Tibial artery (tissue), 4 donors: Measurements from ENCODE around the gene ACOT13.
"Not testable (repeated sequence)": the region's sequence is repeated elsewhere in the genome, so short reads cannot be mapped to it uniquely, and the experiment has no call there.

Source experiments
- DNase-seq, 2 donors: peaks; one replicate each; pipeline ENCODE4 v3.0.0-alpha.2; 2019
- H3K27ac ChIP-seq, 2 donors: fragments of 200-600 bp; sonication (generic) in 1 of 2; 1 replicate in 1 of 2; 2 replicates in 1 of 2; pipeline ENCODE4 v1.5.1; 2018 to 2019; ENCODE audit warnings: mild to moderate bottlenecking in 1 of 2
- H3K27me3 ChIP-seq, 2 donors: fragments of 200-600 bp; sonication (generic) in 1 of 2; one replicate each; pipeline versions ENCODE4 v1.5.1 to v1.6.0; 2016 to 2019
- H3K36me3 ChIP-seq, 3 donors: fragments of 200-600 bp; sonication (generic) in 2 of 3; one replicate each; pipeline ENCODE4 v1.5.1; 2016 to 2019; ENCODE audit warnings: mild to moderate bottlenecking in 2 of 3
- H3K4me1 ChIP-seq, 4 donors: fragments of 200-600 bp; sonication (generic) in 2 of 4; 1 replicate in 3 of 4; 2 replicates in 1 of 4; pipeline ENCODE4 v1.5.1; 2016 to 2019
- H3K4me3 ChIP-seq, 2 donors: fragments of 200-600 bp; sonication (generic) in 1 of 2; 1 replicate in 1 of 2; 2 replicates in 1 of 2; pipeline ENCODE4 v1.5.1; 2018 to 2019; ENCODE audit warnings: mild to moderate bottlenecking in 2 of 2
- H3K9me3 ChIP-seq, 3 donors: fragments of 200-600 bp; sonication (generic) in 1 of 3; one replicate each; pipeline ENCODE4 v1.5.1; 2016 to 2019
- intact Hi-C: fragments of 100-400 bp; cut with DNase I; formaldehyde crosslinking; loops from one replicate; pipeline ENCODE4 v1.15.0; 2023; ENCODE audit warnings: low total_unique reads
- TF ChIP-seq, protein P1 (sequence below), 2 experiments: fragments of 200-600 bp in 1 of 2; fragments of 450-650 bp in 1 of 2; IDR thresholded peaks; one replicate each; pipeline ENCODE4 v1.5.1; 2017 to 2019; ENCODE audit warnings: antibody characterized with exemption in 2 of 2, mild to moderate bottlenecking in 1 of 2, moderate library complexity in 1 of 2

Gene ACOT13

GRCh38 chr6:24708612-24709011 lies 41.7 kb downstream of the ACOT13 start:
- H3K36me3 ChIP-seq, result peaks cover 88 to 100% (median 95%) of the 10 kb centered on the region in 3 donors
- H3K27ac ChIP-seq, result no peak overlapping the region
- no peak for DNase-seq
- intact Hi-C loops, result no loop called here
- peaks cover 0 to 34% (median 5%) of the 10 kb centered on the region in 4 donors for H3K4me1 ChIP-seq
- TF ChIP-seq, protein P1, sequence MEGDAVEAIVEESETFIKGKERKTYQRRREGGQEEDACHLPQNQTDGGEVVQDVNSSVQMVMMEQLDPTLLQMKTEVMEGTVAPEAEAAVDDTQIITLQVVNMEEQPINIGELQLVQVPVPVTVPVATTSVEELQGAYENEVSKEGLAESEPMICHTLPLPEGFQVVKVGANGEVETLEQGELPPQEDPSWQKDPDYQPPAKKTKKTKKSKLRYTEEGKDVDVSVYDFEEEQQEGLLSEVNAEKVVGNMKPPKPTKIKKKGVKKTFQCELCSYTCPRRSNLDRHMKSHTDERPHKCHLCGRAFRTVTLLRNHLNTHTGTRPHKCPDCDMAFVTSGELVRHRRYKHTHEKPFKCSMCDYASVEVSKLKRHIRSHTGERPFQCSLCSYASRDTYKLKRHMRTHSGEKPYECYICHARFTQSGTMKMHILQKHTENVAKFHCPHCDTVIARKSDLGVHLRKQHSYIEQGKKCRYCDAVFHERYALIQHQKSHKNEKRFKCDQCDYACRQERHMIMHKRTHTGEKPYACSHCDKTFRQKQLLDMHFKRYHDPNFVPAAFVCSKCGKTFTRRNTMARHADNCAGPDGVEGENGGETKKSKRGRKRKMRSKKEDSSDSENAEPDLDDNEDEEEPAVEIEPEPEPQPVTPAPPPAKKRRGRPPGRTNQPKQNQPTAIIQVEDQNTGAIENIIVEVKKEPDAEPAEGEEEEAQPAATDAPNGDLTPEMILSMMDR (IDR thresholded peaks at IDR 0.05), result no peak
- no peaks in the 10 kb centered on the region for H3K27me3 ChIP-seq
- H3K9me3 ChIP-seq, result no peaks in the 10 kb centered on the region
- no peak overlapping the region for H3K4me3 ChIP-seq

DNA sequence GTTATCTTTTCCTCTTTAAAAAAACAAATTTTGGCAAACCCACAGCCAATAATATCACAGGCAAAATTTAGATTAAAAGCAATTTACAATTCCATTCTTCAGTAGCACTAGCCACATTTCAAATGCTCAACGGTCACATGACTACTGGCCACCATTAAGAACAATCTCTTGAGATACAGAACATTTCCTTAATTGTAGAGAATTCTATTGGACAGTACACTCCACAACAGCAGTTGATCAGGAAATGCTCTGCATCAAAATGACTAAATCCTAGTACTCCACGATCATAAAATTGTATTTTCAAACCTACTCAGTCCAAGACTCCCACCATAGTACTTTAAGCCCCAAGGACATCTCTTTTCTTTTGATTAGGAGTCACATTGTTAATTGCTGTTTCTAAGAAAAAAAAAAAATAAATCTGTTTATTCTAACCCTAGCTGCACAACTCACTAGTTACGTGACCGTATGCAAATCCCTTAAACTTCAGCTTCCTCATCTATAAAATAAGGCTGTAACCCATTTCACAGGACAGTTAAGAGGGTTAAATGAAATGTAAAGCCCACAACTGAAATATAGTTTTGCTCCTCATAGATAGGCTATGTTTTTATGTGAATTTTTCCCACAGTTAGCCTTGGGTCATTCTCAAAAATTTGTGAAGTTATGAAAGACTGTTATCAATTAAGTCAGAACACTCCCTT lies 42.3 kb downstream of the ACOT13 start:
- Histone ChIP-seq H3K27ac (no peak overlapping the region), H3K27me3 (no peaks in the 10 kb centered on the region), H3K9me3 (no peaks in the 10 kb centered on the region), H3K4me1 (peaks cover 0 to 40% (median 9%) of the 10 kb centered on the region in 4 donors), H3K36me3 (peaks cover 92 to 100% (median 97%) of the 10 kb centered on the region in 3 donors), H3K4me3 (no peak overlapping the region)
- TF ChIP-seq, protein P1 (IDR thresholded peaks at IDR 0.05), result no peak
- intact Hi-C loops, result no loop called here
- DNase-seq, result no peak

GRCh38 chr6:24710519-24711303 lies 43.8 kb downstream of the ACOT13 start:
- DNase-seq, result no peak
- H3K27me3 ChIP-seq, result no peaks in the 10 kb centered on the region
- no peak overlapping the region for H3K4me3 ChIP-seq
- intact Hi-C loops, result loop anchor here (10.0 kb wide), 1 partner anchor 46 kb away; the partner anchor contains the start of genes ACOT13 and TDP2
- peaks cover 0 to 55% (median 18%) of the 10 kb centered on the region in 4 donors for H3K4me1 ChIP-seq
- no peaks in the 10 kb centered on the region for H3K9me3 ChIP-seq
- H3K36me3 ChIP-seq, result peaks cover 91 to 100% (median 97%) of the 10 kb centered on the region in 3 donors
- TF ChIP-seq, protein P1 (IDR thresholded peaks at IDR 0.05), result no peak
- no peak overlapping the region for H3K27ac ChIP-seq

DNA sequence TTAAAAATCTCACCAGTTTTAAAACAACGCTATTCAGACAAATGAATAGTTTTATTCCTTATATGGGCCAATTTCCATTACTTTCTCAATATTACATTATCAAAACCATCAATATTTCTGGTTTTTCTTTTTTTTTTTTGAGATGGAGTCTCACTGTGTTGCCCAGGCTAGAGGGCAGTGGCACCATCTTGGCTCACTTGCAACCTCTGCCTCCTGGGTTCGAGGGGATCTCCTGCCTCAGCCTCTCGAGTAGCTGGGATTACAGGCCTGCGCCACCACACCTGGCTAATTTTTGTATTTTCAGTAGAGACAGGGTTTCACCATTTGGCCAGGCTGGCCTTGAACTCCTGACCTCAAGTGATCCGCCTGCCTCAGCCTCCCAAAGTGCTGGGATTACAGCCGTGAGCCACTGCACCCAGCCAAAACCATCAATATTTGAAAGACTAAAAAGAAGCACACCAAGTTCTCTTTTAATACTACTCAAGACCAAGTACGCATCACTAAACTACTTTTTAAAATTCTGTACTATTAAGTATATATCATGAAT lies 49.8 kb downstream of the ACOT13 start:
- peaks cover 0 to 63% (median 37%) of the 10 kb centered on the region in 4 donors for H3K4me1 ChIP-seq
- H3K27me3 ChIP-seq, H3K9me3 ChIP-seq, DNase-seq: not testable (repeated sequence)
- H3K27ac ChIP-seq, result peak overlapping the region in 1 of 2 donors; percentile 99
- peaks cover 39 to 48% (median 40%) of the 10 kb centered on the region in 3 donors for H3K36me3 ChIP-seq
- H3K4me3 ChIP-seq, result peak overlapping the region; percentile 75 to 77
- intact Hi-C loops, result loop anchor here (10.0 kb wide), 1 partner anchor 52 kb away; the partner anchor contains the start of genes ACOT13 and TDP2

- Histone ChIP-seq H3K27me3 (no peaks in the 10 kb centered on the region), H3K36me3 (peaks cover 20 to 29% (median 21%) of the 10 kb centered on the region in 3 donors), H3K9me3 (no peaks in the 10 kb centered on the region), H3K4me1 (peaks cover 0 to 52% (median 36%) of the 10 kb centered on the region in 4 donors), H3K4me3 (peak overlapping the region; percentile 75 to 77), H3K27ac (peak overlapping the region; percentile 98 to 99)
- DNase-seq, result no peak
- intact Hi-C loops, result loop anchor here (10.0 kb wide), 1 partner anchor 54 kb away; the partner anchor contains the start of genes ACOT13 and TDP2
- TF ChIP-seq, protein P1 (IDR thresholded peaks at IDR 0.05), result no peak
These were observed 51.7 kb downstream of the ACOT13 start for GRCh38 chr6:24718449-24719124.
